Memory B cell (primary cell): ENCODE results near the gene POLQ.

Source experiments
- ATAC-seq: fragments of 150-1000 bp; cut with Tn5 transposase; 2 replicates; pipeline ENCODE4 v1.10.0; 2021; ENCODE audit warnings: low read depth, mild to moderate bottlenecking, moderate library complexity
- DNase-seq, 2 donors: peaks; one replicate each; pipeline ENCODE4 v3.0.0; 2022; ENCODE audit warnings: low spot score in 2 of 2
- H3K27ac Mint-ChIP-seq: one replicate; pipeline ENCODE4 v1.8.0; 2022; ENCODE audit warnings: mild to moderate bottlenecking, moderate library complexity, mixed read lengths
- H3K27me3 Mint-ChIP-seq: one replicate; pipeline ENCODE4 v1.8.0; 2022; ENCODE audit warnings: mixed read lengths
- H3K36me3 Mint-ChIP-seq: one replicate; pipeline ENCODE4 v1.8.0; 2022; ENCODE audit warnings: mild to moderate bottlenecking, mixed read lengths
- H3K4me1 Mint-ChIP-seq: one replicate; pipeline ENCODE4 v1.8.0; 2022; ENCODE audit warnings: mixed read lengths
- H3K4me3 Mint-ChIP-seq: one replicate; pipeline ENCODE4 v1.8.0; 2022; ENCODE audit warnings: mild to moderate bottlenecking, moderate library complexity, mixed read lengths
- H3K9me3 Mint-ChIP-seq: one replicate; pipeline ENCODE4 v1.8.0; 2022; ENCODE audit warnings: mixed read lengths

Gene POLQ

GRCh38 chr3:121542924-121543323, 2.9 kb downstream of the POLQ start:
- H3K27ac Mint-ChIP-seq: no peak overlapping the region
- DNase-seq (no peak), ATAC-seq (no peak)
- no peaks in the 10 kb centered on the region for H3K36me3 Mint-ChIP-seq
- peaks cover 9% of the 10 kb centered on the region for H3K4me1 Mint-ChIP-seq
- H3K9me3 Mint-ChIP-seq: no peaks in the 10 kb centered on the region
- H3K4me3 Mint-ChIP-seq: no peak overlapping the region
- H3K27me3 Mint-ChIP-seq: no peaks in the 10 kb centered on the region

DNA sequence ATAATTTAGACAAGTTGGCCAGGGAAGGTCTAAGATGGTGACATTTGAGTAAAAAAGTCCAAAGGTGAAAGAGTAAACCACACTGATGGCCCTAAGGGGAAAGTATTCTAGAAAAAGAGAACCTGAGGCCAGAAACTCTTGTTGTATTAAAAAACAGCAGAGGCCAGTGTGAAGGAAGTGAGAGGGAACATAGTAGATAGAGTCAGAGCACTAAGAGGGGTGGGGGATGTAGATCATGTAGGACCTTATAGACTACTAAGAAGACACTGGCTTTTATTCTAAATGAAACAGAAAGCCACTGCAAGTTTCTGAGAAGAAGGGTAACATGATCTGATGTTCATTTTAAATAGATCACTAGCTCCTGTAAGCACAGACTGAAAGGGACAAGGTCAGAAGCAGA, 14.5 kb downstream of the POLQ start:
- ATAC-seq: no peak
- H3K27ac Mint-ChIP-seq: no peak overlapping the region

GRCh38 chr3:121529308-121529707, 16.5 kb downstream of the POLQ start:
- DNase-seq (no peak), ATAC-seq (no peak)
- no peak overlapping the region for H3K4me3 Mint-ChIP-seq
- no peaks in the 10 kb centered on the region for H3K9me3 Mint-ChIP-seq
- no peaks in the 10 kb centered on the region for H3K4me1 Mint-ChIP-seq
- H3K27me3 Mint-ChIP-seq: no peaks in the 10 kb centered on the region
- no peaks in the 10 kb centered on the region for H3K36me3 Mint-ChIP-seq
- H3K27ac Mint-ChIP-seq: no peak overlapping the region

More for the DNA sequence above, 14.5 kb downstream of the POLQ start:
- no peaks in the 10 kb centered on the region for H3K9me3 Mint-ChIP-seq
- DNase-seq: no peak
- H3K4me3 Mint-ChIP-seq: no peak overlapping the region
- no peaks in the 10 kb centered on the region for H3K27me3 Mint-ChIP-seq
- H3K36me3 Mint-ChIP-seq: no peaks in the 10 kb centered on the region
- no peaks in the 10 kb centered on the region for H3K4me1 Mint-ChIP-seq

DNA sequence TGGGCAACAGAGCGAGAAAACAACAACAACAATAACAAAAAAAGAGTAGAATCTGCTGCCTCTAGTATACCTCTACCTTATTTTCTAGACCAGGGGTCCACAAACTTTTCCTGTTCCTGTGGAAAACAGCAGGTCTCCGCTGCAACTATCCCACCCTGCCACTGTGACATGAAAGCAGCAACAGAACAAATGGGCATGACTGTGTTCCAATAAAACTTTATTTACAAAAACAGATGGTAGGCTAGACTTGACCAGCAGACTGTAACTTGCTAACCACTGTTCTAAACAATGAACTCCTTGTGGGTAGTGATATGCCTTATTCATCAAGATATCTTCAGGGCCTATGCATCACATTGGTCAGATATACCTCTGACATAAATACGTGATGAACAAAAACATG, 25.3 kb downstream of the POLQ start:
- Mint-ChIP-seq H3K27me3 (no peaks in the 10 kb centered on the region), H3K27ac (no peak overlapping the region), H3K9me3 (peaks cover 7% of the 10 kb centered on the region), H3K36me3 (peaks cover 2% of the 10 kb centered on the region), H3K4me1 (no peaks in the 10 kb centered on the region), H3K4me3 (no peak overlapping the region)
- DNase-seq (no peak), ATAC-seq (no peak)

- H3K4me1 Mint-ChIP-seq: no peaks in the 10 kb centered on the region
- peaks cover 9% of the 10 kb centered on the region for H3K9me3 Mint-ChIP-seq
- no peak overlapping the region for H3K4me3 Mint-ChIP-seq
- no peaks in the 10 kb centered on the region for H3K27me3 Mint-ChIP-seq
- peaks cover 2% of the 10 kb centered on the region for H3K36me3 Mint-ChIP-seq
- no peak overlapping the region for H3K27ac Mint-ChIP-seq
- ATAC-seq (no peak), DNase-seq (no peak)
Observed at GRCh38 chr3:121517953-121518655, 27.7 kb downstream of the POLQ start.

GRCh38 chr3:121515862-121516261, 29.9 kb downstream of the POLQ start:
- H3K4me3 Mint-ChIP-seq: no peak overlapping the region
- DNase-seq (no peak), ATAC-seq (no peak)
- H3K36me3 Mint-ChIP-seq: peaks cover 2% of the 10 kb centered on the region
- H3K27ac Mint-ChIP-seq: no peak overlapping the region
- H3K4me1 Mint-ChIP-seq: no peaks in the 10 kb centered on the region
- H3K27me3 Mint-ChIP-seq: no peaks in the 10 kb centered on the region
- peaks cover 9% of the 10 kb centered on the region for H3K9me3 Mint-ChIP-seq

GRCh38 chr3:121515313-121515712, 30.5 kb downstream of the POLQ start:
- Mint-ChIP-seq H3K9me3 (peaks cover 9% of the 10 kb centered on the region), H3K27me3 (no peaks in the 10 kb centered on the region), H3K4me3 (no peak overlapping the region), H3K4me1 (no peaks in the 10 kb centered on the region), H3K36me3 (peaks cover 2% of the 10 kb centered on the region), H3K27ac (no peak overlapping the region)
- DNase-seq (no peak), ATAC-seq (no peak)

- H3K27me3 Mint-ChIP-seq: no peaks in the 10 kb centered on the region
- no peak for ATAC-seq
- no peak overlapping the region for H3K27ac Mint-ChIP-seq
- H3K9me3 Mint-ChIP-seq: peaks cover 9% of the 10 kb centered on the region
- no peak for DNase-seq
- H3K36me3 Mint-ChIP-seq: peaks cover 2% of the 10 kb centered on the region
- H3K4me1 Mint-ChIP-seq: no peaks in the 10 kb centered on the region
- H3K4me3 Mint-ChIP-seq: no peak overlapping the region
Observed at GRCh38 chr3:121514496-121514895, 31.3 kb downstream of the POLQ start.

- DNase-seq (no peak), ATAC-seq (no peak)
- Mint-ChIP-seq H3K27me3 (no peaks in the 10 kb centered on the region), H3K4me1 (no peaks in the 10 kb centered on the region), H3K9me3 (no peaks in the 10 kb centered on the region), H3K36me3 (no peaks in the 10 kb centered on the region), H3K27ac (no peak overlapping the region), H3K4me3 (no peak overlapping the region)
Observed at GRCh38 chr3:121508389-121508788, 37.4 kb downstream of the POLQ start.

DNA sequence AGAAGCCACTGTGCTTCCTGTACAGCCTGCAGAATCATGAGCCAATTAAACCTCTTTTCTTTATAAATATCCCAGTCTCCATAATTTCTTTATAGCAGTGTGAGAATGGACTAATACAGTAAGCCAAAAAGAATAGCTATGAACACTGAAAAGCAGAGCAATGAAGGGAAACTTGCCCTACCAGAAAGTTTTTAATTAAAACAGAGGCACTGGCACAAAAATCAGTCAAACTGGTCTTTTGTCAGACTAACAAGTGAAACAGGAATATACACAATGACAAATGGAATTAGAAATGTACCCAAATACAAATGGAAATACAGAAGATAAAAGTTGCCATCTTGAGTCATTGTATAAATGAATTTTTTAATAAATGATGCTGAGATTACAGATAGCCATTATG, 40.5 kb downstream of the POLQ start:
- Mint-ChIP-seq H3K27me3 (no peaks in the 10 kb centered on the region), H3K36me3 (no peaks in the 10 kb centered on the region), H3K27ac (no peak overlapping the region), H3K4me1 (no peaks in the 10 kb centered on the region), H3K9me3 (no peaks in the 10 kb centered on the region), H3K4me3 (no peak overlapping the region)
- ATAC-seq (no peak), DNase-seq (no peak)

DNA sequence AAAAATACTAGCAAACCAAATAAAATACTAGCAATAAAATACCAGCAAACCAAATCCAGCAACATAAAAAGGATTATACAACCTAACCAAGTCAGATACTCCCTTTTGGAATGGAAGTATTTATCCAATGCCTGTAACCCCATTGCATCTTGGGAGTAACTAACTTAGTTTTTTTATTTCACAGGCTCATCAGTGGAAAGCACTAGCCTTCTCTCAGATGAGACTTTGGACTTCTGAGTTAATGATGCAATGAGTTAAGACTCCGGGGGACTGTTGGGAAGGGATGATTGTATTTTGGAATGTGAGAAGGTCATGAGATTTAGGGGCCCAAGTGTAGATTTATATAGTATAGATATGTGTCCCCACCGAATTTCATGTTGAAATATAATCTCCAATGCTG, 41.2 kb downstream of the POLQ start:
- no peak for DNase-seq
- Mint-ChIP-seq H3K27ac (no peak overlapping the region), H3K9me3 (no peaks in the 10 kb centered on the region), H3K27me3 (no peaks in the 10 kb centered on the region), H3K36me3 (no peaks in the 10 kb centered on the region), H3K4me3 (no peak overlapping the region), H3K4me1 (no peaks in the 10 kb centered on the region)
- no peak for ATAC-seq

- no peak for ATAC-seq
- Mint-ChIP-seq H3K9me3 (no peaks in the 10 kb centered on the region), H3K36me3 (no peaks in the 10 kb centered on the region), H3K4me3 (no peak overlapping the region), H3K27me3 (no peaks in the 10 kb centered on the region), H3K4me1 (no peaks in the 10 kb centered on the region), H3K27ac (no peak overlapping the region)
- DNase-seq: no peak
Observed at GRCh38 chr3:121496786-121497185, 49.0 kb downstream of the POLQ start.

DNA sequence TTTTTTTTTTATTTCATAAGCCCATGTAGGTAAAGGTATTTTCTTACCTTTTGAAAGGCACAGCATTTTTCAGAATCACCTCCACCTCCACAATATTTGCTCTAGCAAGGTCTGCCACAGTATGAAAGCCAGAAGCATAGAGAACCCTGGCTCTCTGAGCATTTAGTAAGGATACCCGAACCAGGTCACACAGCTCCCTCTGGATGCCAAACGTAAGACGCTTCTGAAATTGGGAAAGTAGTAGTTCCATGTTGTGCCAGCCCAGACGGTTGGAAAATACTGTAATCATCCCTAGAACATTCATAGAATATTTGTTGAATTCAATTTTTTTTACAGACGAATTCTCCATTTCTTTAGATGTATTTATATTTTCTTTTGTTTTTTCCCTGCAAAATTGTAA, 52.4 kb downstream of the POLQ start:
- DNase-seq: no peak
- no peaks in the 10 kb centered on the region for H3K27me3 Mint-ChIP-seq
- no peak for ATAC-seq
- H3K27ac Mint-ChIP-seq: no peak overlapping the region
- no peaks in the 10 kb centered on the region for H3K4me1 Mint-ChIP-seq
- no peak overlapping the region for H3K4me3 Mint-ChIP-seq
- no peaks in the 10 kb centered on the region for H3K36me3 Mint-ChIP-seq
- H3K9me3 Mint-ChIP-seq: no peaks in the 10 kb centered on the region

DNA sequence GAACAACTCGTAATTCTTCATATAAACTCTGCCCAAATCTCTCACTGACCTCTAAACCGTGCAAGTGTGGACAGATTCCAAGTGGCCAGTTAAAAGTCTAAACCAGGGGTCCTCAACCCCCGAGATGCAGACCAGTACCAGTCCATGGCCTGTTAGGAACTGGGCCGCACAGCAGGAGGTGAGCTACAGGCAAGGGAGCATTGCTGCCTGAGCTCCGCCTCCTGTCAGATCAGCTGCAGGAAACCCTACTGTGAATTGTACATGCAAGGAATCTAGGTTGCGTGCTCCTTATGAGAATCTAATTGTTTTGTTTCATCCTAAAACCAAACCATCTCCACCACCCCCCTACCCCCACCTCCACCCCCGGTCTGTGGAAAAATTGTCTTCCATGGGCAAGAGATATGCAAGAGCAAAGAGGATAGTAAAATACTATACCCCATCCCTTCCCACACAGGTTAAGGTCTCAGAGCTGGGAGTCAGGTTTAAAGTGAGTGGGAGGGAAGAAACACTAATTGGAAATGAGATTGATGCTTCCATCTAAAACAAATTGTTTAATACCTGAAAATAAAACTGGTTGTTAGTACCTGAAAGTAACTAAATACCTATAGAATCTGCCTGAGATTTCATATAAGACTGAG, 54.0 kb downstream of the POLQ start:
- no peaks in the 10 kb centered on the region for H3K4me1 Mint-ChIP-seq
- H3K4me3 Mint-ChIP-seq: no peak overlapping the region
- no peaks in the 10 kb centered on the region for H3K9me3 Mint-ChIP-seq
- no peaks in the 10 kb centered on the region for H3K27me3 Mint-ChIP-seq
- no peak for DNase-seq
- H3K36me3 Mint-ChIP-seq: no peaks in the 10 kb centered on the region
- no peak for ATAC-seq
- no peak overlapping the region for H3K27ac Mint-ChIP-seq

DNA sequence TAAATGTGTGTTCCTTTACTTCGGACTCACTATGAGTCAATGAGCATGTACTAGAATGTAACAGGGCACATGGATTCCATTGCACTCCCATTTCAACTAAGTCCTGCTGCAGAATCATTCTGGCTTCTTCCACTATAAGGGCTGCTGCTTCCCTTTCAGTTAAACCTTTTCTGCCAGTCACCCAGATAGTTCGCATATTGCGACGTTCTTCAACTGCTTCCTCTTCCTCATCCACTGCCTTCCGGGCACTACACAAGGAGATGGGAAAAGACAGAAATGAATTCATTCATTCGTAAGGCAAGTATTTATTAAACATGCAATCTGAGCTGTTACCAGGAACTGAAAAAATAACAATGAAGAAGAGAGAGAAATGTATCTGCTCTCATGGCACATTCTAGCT, 55.6 kb downstream of the POLQ start:
- Mint-ChIP-seq H3K36me3 (no peaks in the 10 kb centered on the region), H3K4me3 (no peak overlapping the region), H3K4me1 (no peaks in the 10 kb centered on the region)

More for the DNA sequence above, 55.6 kb downstream of the POLQ start:
- H3K27me3 Mint-ChIP-seq: no peaks in the 10 kb centered on the region
- DNase-seq: no peak
- no peak overlapping the region for H3K27ac Mint-ChIP-seq
- no peaks in the 10 kb centered on the region for H3K9me3 Mint-ChIP-seq
- ATAC-seq: no peak
